ENCODE data around the gene SCAMP4. TPM values are rescaled to one million over a fixed set of nuclear protein-coding genes. Genes with fewer than 3 reads are reported as not detected.

The SCAMP4 gene
- total RNA-seq, 4 donors from 2014 or later = 18.8 to 38.4 (median 26.7) TPM

DNA sequence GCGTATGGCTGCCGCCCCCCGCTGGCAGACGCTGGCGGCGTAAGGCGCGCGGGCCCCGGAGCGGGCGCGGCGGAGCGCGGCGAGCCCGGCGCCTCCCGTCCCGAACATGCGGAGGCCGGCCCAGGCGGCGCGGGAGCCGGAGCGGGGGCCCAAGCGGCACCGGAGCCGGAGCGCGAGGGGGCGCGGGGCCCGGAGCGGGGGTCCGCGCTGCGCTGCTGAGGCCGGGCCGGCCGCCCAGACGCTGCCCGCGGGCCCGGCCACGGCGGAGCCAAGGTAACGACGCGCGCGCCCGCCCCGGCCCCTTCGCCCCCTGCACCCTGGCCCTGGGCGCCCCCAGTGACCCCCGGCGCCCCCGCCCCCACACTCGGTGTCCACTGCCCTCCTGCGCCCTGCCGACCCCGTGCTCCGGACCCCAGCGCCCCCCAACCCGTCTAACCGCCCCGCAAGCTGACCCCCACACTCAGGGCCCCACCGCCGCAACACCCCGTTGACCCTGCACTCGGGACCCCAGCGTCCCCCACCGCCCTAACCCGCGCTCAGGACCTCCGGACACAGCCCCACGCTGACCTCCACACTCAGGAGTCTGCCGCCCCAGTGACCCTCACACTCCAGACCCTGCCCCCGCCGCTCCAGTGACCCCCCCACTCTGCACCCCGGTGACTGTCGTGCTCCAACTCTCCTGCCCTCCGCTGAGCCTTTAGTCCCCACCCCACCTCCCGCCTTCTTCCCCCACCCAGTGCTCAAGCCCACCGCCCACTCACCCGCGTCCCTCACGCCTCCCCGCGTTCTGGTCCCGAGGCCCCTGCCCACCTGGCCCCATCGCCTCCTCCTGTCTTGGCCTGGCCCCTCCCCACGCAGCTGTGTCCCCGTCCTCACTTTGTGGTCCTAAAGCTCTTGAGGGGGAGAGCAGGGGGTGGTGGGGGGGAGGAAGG is 36.2 kb downstream of the SCAMP4 start, which contains the start of gene CSNK1G2:
Gene CSNK1G2 (plus strand): TSS at position 27 of the 932 bp plus-strand sequence. CDS start 28,601 bp downstream, outside the sequence.
- H3K27ac ChIP-seq = peak within 1 kb of the TSS; percentile 88 to 98 (median 94)
- peak within 1 kb of the TSS; percentile 67 to 86 (median 76) for H3K4me3 ChIP-seq
- no peaks in the 10 kb centered on the region for H3K9me3 ChIP-seq
- peak in 1 of 2 donors; percentile 69 for TF ChIP-seq POLR2A (IDR thresholded peaks at IDR 0.05)
- TF ChIP-seq, protein P1, sequence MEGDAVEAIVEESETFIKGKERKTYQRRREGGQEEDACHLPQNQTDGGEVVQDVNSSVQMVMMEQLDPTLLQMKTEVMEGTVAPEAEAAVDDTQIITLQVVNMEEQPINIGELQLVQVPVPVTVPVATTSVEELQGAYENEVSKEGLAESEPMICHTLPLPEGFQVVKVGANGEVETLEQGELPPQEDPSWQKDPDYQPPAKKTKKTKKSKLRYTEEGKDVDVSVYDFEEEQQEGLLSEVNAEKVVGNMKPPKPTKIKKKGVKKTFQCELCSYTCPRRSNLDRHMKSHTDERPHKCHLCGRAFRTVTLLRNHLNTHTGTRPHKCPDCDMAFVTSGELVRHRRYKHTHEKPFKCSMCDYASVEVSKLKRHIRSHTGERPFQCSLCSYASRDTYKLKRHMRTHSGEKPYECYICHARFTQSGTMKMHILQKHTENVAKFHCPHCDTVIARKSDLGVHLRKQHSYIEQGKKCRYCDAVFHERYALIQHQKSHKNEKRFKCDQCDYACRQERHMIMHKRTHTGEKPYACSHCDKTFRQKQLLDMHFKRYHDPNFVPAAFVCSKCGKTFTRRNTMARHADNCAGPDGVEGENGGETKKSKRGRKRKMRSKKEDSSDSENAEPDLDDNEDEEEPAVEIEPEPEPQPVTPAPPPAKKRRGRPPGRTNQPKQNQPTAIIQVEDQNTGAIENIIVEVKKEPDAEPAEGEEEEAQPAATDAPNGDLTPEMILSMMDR (IDR thresholded peaks at IDR 0.05 in 4 of 5, conservative IDR thresholded peaks at IDR 0.05 in 1 of 5) = peak in 2 of 5 experiments; percentile 5 to 23
- in situ Hi-C loops (cut with MboI; ENCODE audit: low sequenced_read_pairs in 4 of 4) (no loop called here), intact Hi-C loops (cut with DNase I; ENCODE audit: low total_unique reads) (no loop called here)
- H3K27me3 ChIP-seq = no peaks in the 10 kb centered on the region
- DNase-seq (no peak), ATAC-seq (peak; percentile 5 to 12)
- peaks cover 21 to 34% of the 10 kb centered on the region in 2 donors for H3K4me1 ChIP-seq
- H3K36me3 ChIP-seq = no peaks in the 10 kb centered on the region

DNA sequence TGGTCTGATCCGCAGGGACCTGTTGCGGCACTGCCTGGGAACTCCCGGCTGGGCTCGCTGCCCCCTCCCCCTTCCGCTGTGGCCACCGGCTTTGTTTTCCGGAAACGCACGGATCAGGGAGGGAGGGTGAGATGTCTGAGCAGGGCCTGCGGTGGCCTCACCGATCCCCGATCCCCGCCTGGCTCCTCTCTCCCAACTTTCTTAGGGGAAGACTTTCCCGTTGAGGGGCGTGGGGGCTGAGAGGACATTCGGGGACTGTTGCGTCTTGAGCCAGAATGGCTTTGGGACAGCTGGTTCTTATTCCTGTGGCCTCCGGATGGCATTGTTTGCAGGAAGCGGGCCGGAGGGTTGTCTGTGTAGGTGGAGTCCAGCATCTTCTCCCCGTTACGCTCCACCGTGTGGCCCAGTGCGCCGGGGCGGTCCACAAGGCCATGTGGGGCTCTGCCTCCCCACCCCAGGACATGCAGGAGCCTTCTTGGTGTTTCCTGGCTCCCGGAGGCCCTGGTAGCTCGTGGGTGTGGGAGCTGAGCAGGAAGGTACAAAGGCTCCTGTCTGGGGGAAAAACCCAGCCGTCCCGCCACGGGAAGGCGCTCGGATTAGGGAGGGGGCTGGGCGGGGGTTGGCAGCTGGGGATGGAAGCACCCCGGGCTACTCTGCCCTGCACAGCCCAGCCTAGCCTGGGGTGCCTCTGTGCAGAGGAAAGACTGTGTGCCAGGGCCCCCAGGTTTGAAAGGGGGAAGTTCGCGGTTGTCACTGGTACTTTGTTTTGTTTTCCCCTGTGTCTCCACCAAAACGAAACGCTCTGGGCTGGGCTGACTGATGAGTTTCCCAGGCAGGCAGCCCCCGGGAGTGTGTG is 37.1 kb downstream of the SCAMP4 start:
- no peaks in the 10 kb centered on the region for H3K27me3 ChIP-seq
- intact Hi-C loops (cut with DNase I; ENCODE audit: low total_unique reads) = no loop called here
- H3K4me3 ChIP-seq = peak overlapping the region; percentile 67 to 86 (median 76)
- no peaks in the 10 kb centered on the region for H3K36me3 ChIP-seq
- in situ Hi-C loops (cut with MboI; ENCODE audit: low sequenced_read_pairs in 4 of 4) = no loop called here
- H3K4me1 ChIP-seq = peaks cover 21 to 34% of the 10 kb centered on the region in 2 donors
- DNase-seq = peak; percentile 50 to 61
- H3K27ac ChIP-seq = peak overlapping the region; percentile 81 to 98 (median 89)
- H3K9me3 ChIP-seq = no peaks in the 10 kb centered on the region
- peak; percentile 43 to 51 for TF ChIP-seq POLR2A (IDR thresholded peaks at IDR 0.05)
- TF ChIP-seq, protein P1 (IDR thresholded peaks at IDR 0.05 in 4 of 5, conservative IDR thresholded peaks at IDR 0.05 in 1 of 5) = no peak
- ATAC-seq = peak; percentile 12 to 16

DNA sequence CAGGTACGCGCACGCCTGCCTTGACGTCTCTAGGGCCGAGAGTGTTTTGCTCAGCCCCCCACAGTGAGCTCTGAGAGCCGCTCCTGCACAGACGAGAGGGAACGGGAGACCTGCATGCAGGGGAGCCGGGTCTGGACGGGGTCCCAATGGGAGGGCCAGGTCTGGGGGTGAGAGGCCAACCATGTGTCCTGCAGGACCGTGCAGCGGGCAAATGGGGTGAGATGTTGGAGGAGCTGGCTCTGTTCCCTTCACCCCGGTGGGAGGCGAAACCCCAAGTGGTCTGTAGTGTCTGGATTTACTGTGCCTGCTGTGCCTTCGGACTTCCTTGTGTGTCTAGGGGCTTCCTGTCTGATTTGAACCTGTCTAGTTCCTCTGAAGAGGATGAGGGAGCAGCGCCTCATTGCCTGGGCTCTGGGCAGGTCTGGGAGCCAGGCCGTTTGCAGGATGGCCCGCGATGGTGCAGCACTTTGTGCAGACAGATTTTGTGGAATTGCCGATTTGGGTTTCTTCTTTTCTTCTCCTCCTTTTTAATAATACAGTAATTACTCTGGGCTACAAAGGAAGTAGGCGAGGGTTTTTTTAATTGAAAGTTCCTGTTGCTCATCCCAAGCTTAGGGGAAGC is 37.8 kb downstream of the SCAMP4 start:
- Histone ChIP-seq H3K4me3 (peak overlapping the region; percentile 67 to 86 (median 76)), H3K9me3 (no peaks in the 10 kb centered on the region), H3K27me3 (no peaks in the 10 kb centered on the region), H3K36me3 (no peaks in the 10 kb centered on the region), H3K27ac (peak overlapping the region; percentile 81 to 98 (median 89)), H3K4me1 (peaks cover 21 to 34% of the 10 kb centered on the region in 2 donors)
- DNase-seq (no peak), ATAC-seq (no peak)
- intact Hi-C loops (cut with DNase I; ENCODE audit: low total_unique reads) (no loop called here), in situ Hi-C loops (cut with MboI; ENCODE audit: low sequenced_read_pairs in 4 of 4) (no loop called here)
- no peak for TF ChIP-seq POLR2A (IDR thresholded peaks at IDR 0.05)
- TF ChIP-seq, protein P1 (IDR thresholded peaks at IDR 0.05 in 4 of 5, conservative IDR thresholded peaks at IDR 0.05 in 1 of 5) = no peak

DNA sequence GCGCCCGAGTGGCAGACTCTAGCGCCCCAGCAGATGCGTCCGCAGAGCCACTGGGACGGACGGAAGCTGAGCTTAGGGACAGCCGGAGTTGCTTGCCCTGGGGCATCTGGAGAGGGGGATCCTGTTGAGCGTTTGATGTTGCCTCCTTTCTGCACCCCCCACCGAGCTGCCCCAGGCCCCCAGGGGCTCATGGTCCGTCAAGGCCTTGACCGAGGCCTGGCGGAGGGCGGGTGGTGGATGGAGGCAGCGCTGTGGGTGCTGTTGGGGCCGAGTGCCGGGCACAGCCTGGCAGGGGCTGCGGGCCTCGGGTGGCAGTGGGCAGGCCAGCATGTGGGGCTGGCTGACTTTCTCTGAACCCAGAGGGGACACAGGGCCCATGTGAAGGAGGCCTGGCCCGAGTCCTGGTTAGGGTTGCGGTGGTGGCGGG is 38.5 kb downstream of the SCAMP4 start:
- Histone ChIP-seq H3K36me3 (no peaks in the 10 kb centered on the region), H3K4me1 (peaks cover 21 to 34% of the 10 kb centered on the region in 2 donors), H3K27me3 (no peaks in the 10 kb centered on the region), H3K9me3 (no peaks in the 10 kb centered on the region), H3K27ac (no peak overlapping the region), H3K4me3 (no peak overlapping the region)
- in situ Hi-C loops (cut with MboI; ENCODE audit: low sequenced_read_pairs in 4 of 4) = no loop called here
- intact Hi-C loops (cut with DNase I; ENCODE audit: low total_unique reads) = no loop called here
- TF ChIP-seq, protein P1 (IDR thresholded peaks at IDR 0.05 in 4 of 5, conservative IDR thresholded peaks at IDR 0.05 in 1 of 5) = no peak
- TF ChIP-seq POLR2A (IDR thresholded peaks at IDR 0.05) = no peak
- ATAC-seq (no peak), DNase-seq (no peak)

All from gastrocnemius medialis (tissue), 4 donors.